Muscle of leg (tissue), 11 donors: ENCODE measurements around the gene CADM1. TPM values are rescaled to one million over a fixed set of nuclear protein-coding genes. Genes with fewer than 3 reads are reported as not detected.

Source experiments
- DNase-seq: peaks from one replicate; pipeline ENCODE4 v3.0.0; 2013
- H3K27ac ChIP-seq: one replicate; pipeline ENCODE4 v1.5.1; 2013; ENCODE audit warnings: mild to moderate bottlenecking, low read length, control low read depth
- H3K27me3 ChIP-seq: one replicate; pipeline ENCODE4 v1.6.1; 2013; ENCODE audit warnings: low read length; ENCODE audit not compliant: control insufficient read depth, insufficient read depth
- H3K36me3 ChIP-seq: one replicate; pipeline ENCODE4 v1.6.1; 2013; ENCODE audit warnings: low read length; ENCODE audit not compliant: control insufficient read depth, insufficient read depth
- H3K4me1 ChIP-seq: one replicate; pipeline ENCODE4 v1.6.1; 2013; ENCODE audit warnings: low read length; ENCODE audit not compliant: control insufficient read depth, insufficient read depth
- H3K4me3 ChIP-seq: one replicate; pipeline ENCODE4 v1.5.1; 2013; ENCODE audit warnings: low read length, control low read depth
- H3K9me3 ChIP-seq: replicated peaks from 2 replicates; pipeline ENCODE4 v1.6.1; 2013; ENCODE audit warnings: low read depth, low read length; ENCODE audit not compliant: control insufficient read depth
- WGBS: methylation state at CpG from one replicate; pipeline ENCODE4 v1.1.5; 2013; ENCODE audit warnings: missing lambda C conversion rate; ENCODE audit not compliant: insufficient coverage; 5-methylcytosine and 5-hydroxymethylcytosine counted together
- polyA plus RNA-seq, 8 donors: library from polyadenylated mRNA; unstranded; fragments of 120-200 nt; gene quantifications; one replicate each; pipeline versions ENCODE4 v1.2.1 to v1.2.3, GENCODE V29; 2013; ENCODE audit warnings: inconsistent platforms in 1 of 8, low replicate concordance in 1 of 8; ENCODE audit not compliant: insufficient read length in 8 of 8, insufficient read depth in 1 of 8
- total RNA-seq: library from RNA; stranded (reverse); fragments of 120-200 nt; gene quantifications from one replicate; pipeline ENCODE4 v1.2.4, GENCODE V29; 2013

Gene CADM1
- total and polyA plus RNA-seq, 9 donors: 16.8 to 39.6 (median 26.8) TPM

- WGBS: 38% methylated on average over 3 of the region's 4 CpGs
- no peak for DNase-seq
- Histone ChIP-seq H3K36me3 (no peaks in the 10 kb centered on the region), H3K27me3 (no peaks in the 10 kb centered on the region), H3K4me3 (no peak overlapping the region), H3K9me3 (no peaks in the 10 kb centered on the region), H3K27ac (no peak overlapping the region), H3K4me1 (no peaks in the 10 kb centered on the region)
Measured at GRCh38 chr11:115207166-115207591, 297.0 kb downstream of the CADM1 start.

DNA sequence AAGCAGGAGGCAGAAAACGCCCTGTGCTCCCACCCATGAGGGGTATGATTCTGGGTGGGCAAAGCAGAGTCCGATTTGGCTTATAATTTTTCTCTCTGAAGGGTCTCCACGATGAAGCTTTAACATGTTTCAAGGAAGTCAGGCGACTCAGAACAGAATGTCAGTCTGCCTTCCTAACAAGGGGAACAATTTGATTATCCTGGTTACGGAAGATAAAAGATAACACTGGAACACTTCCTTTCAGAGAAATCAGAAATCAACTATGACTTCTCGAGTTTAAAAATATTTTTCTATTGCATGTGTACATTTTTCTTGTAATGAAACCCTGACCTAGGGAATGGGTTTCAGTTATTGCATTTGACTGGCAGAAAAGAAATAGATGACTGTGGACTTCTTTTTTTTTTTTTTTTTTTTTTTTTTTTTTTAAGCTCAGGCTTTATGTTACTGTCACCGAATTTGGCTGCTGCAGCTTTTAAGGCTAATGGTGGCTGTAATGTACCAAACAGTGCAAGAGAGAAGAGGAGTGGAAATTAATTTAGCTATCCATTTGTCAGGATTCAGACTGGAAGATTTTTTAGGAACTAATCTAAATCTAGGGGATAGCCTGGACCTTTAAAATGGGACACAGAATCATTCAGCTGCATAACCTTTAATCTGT lies 297.7 kb downstream of the CADM1 start:
- no peaks in the 10 kb centered on the region for H3K4me1 ChIP-seq
- H3K4me3 ChIP-seq: no peak overlapping the region
- H3K36me3 ChIP-seq: no peaks in the 10 kb centered on the region
- no peaks in the 10 kb centered on the region for H3K27me3 ChIP-seq
- no peak for DNase-seq
- 50% methylated on average over 2 of the region's 7 CpGs for WGBS
- no peaks in the 10 kb centered on the region for H3K9me3 ChIP-seq
- no peak overlapping the region for H3K27ac ChIP-seq

- Histone ChIP-seq H3K36me3 (no peaks in the 10 kb centered on the region), H3K27ac (no peak overlapping the region), H3K27me3 (no peaks in the 10 kb centered on the region), H3K9me3 (no peaks in the 10 kb centered on the region), H3K4me3 (no peak overlapping the region), H3K4me1 (peaks cover 19% of the 10 kb centered on the region)
- WGBS: no CpG with 5 or more reads among the region's 2 CpGs
- no peak for DNase-seq
Measured at GRCh38 chr11:115202900-115203552, 301.2 kb downstream of the CADM1 start.

DNA sequence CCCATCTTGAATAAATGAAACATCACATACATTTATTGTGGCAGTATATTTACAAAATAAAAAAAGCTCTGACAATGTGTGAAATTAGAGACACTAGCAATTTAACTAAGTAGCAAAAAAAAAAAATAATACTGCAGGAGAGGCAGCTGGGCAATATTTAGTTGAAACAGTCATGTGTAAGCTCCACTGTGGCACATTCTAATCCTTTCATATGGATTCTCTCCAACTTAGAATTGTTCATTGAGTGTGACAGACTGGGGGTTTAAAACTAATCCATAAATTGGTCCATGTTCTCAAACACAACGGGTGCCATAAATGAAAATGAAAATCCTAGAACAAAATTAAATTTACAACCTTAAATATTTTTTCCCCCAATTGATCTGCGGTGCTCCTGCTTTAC lies 302.1 kb downstream of the CADM1 start:
- no peaks in the 10 kb centered on the region for H3K36me3 ChIP-seq
- no CpG with 5 or more reads among the region's 2 CpGs for WGBS
- H3K9me3 ChIP-seq: no peaks in the 10 kb centered on the region
- H3K4me1 ChIP-seq: peaks cover 19% of the 10 kb centered on the region
- H3K4me3 ChIP-seq: no peak overlapping the region
- H3K27ac ChIP-seq: no peak overlapping the region
- no peaks in the 10 kb centered on the region for H3K27me3 ChIP-seq
- no peak for DNase-seq

- H3K36me3 ChIP-seq: no peaks in the 10 kb centered on the region
- peaks cover 19% of the 10 kb centered on the region for H3K4me1 ChIP-seq
- no peak overlapping the region for H3K27ac ChIP-seq
- no peak overlapping the region for H3K4me3 ChIP-seq
- H3K27me3 ChIP-seq: no peaks in the 10 kb centered on the region
- DNase-seq: peak; percentile 84
- 33% methylated on average over 1 of the region's 6 CpGs for WGBS
- no peaks in the 10 kb centered on the region for H3K9me3 ChIP-seq
Measured at GRCh38 chr11:115201111-115201792, 303.0 kb downstream of the CADM1 start.

GRCh38 chr11:115199481-115200069 lies 304.6 kb downstream of the CADM1 start:
- H3K27me3 ChIP-seq: no peaks in the 10 kb centered on the region
- peak; percentile 53 for DNase-seq
- H3K36me3 ChIP-seq: no peaks in the 10 kb centered on the region
- H3K4me3 ChIP-seq: no peak overlapping the region
- peak overlapping the region; percentile 3 for H3K27ac ChIP-seq
- H3K9me3 ChIP-seq: no peaks in the 10 kb centered on the region
- WGBS: no CpG with 5 or more reads among the region's 3 CpGs
- peaks cover 19% of the 10 kb centered on the region for H3K4me1 ChIP-seq

GRCh38 chr11:115198321-115198741 lies 305.9 kb downstream of the CADM1 start:
- DNase-seq: no peak
- 56% methylated on average over 9 of the region's 9 CpGs for WGBS
- Histone ChIP-seq H3K4me1 (peaks cover 19% of the 10 kb centered on the region), H3K27me3 (no peaks in the 10 kb centered on the region), H3K36me3 (no peaks in the 10 kb centered on the region), H3K4me3 (no peak overlapping the region), H3K9me3 (no peaks in the 10 kb centered on the region), H3K27ac (no peak overlapping the region)

DNA sequence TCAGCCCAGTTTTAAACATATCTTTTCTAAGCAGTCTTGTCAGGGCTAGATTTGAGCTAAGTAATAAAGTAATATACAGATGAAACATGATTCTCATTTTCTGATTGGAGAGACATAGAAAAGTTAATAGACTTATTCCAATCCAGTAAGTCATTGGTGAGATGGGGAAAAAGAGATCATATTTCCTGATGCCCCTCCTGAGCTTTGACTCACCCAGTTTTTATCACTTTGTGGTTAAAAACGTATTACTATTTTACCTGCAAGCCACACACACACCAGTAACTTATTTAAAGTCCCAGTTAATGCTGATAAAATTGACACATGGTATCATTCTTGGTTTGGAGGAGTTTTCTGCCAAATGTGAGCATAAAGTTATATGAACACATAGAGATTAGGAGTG lies 306.8 kb downstream of the CADM1 start:
- no CpG with 5 or more reads among the region's 1 CpG for WGBS
- H3K27ac ChIP-seq: no peak overlapping the region
- no peaks in the 10 kb centered on the region for H3K27me3 ChIP-seq
- H3K9me3 ChIP-seq: no peaks in the 10 kb centered on the region
- H3K4me1 ChIP-seq: peaks cover 19% of the 10 kb centered on the region
- H3K4me3 ChIP-seq: no peak overlapping the region
- no peaks in the 10 kb centered on the region for H3K36me3 ChIP-seq
- DNase-seq: no peak

GRCh38 chr11:115197031-115197430 lies 307.2 kb downstream of the CADM1 start:
- Histone ChIP-seq H3K4me3 (no peak overlapping the region), H3K27ac (no peak overlapping the region), H3K4me1 (peaks cover 19% of the 10 kb centered on the region), H3K27me3 (no peaks in the 10 kb centered on the region), H3K36me3 (no peaks in the 10 kb centered on the region), H3K9me3 (no peaks in the 10 kb centered on the region)
- WGBS: 86% methylated on average over 2 of the region's 3 CpGs
- no peak for DNase-seq

GRCh38 chr11:115194802-115195110 lies 309.5 kb downstream of the CADM1 start:
- no peak overlapping the region for H3K27ac ChIP-seq
- peak; percentile 74 for DNase-seq

More at GRCh38 chr11:115194802-115195110, 309.5 kb downstream of the CADM1 start:
- 67% methylated on average over 2 of the region's 5 CpGs for WGBS
- Histone ChIP-seq H3K36me3 (no peaks in the 10 kb centered on the region), H3K4me1 (peaks cover 12% of the 10 kb centered on the region), H3K4me3 (no peak overlapping the region), H3K9me3 (no peaks in the 10 kb centered on the region), H3K27me3 (no peaks in the 10 kb centered on the region)
